Measurements from ENCODE around the gene NRN1L. TPM values are rescaled to one million over a fixed set of nuclear protein-coding genes. Genes with fewer than 3 reads are reported as not detected.

NRN1L gene
- total RNA-seq, 1 donor from 2014 or later: 1.0 TPM

GRCh38 chr16:67855789-67856188 lies 28.9 kb upstream of the NRN1L start:
- no peak for TF ChIP-seq CTCF (IDR thresholded peaks at IDR 0.05; ENCODE audit: partially characterized antibody, unreplicated experiment)
- Mint-ChIP-seq H3K27me3 (ENCODE audit: unreplicated experiment) (peaks cover 4% of the 10 kb centered on the region), H3K36me3 (ENCODE audit: unreplicated experiment) (no peaks in the 10 kb centered on the region), H3K4me1 (ENCODE audit: low read depth, unreplicated experiment) (peaks cover 12% of the 10 kb centered on the region), H3K27ac (ENCODE audit: unreplicated experiment) (no peak overlapping the region), H3K9me3 (ENCODE audit: unreplicated experiment) (no peaks in the 10 kb centered on the region), H3K4me3 (ENCODE audit: unreplicated experiment) (no peak overlapping the region)
- no peak for DNase-seq

- no peak for TF ChIP-seq CTCF (IDR thresholded peaks at IDR 0.05; ENCODE audit: partially characterized antibody, unreplicated experiment)
- Mint-ChIP-seq H3K27me3 (ENCODE audit: unreplicated experiment) (peaks cover 4% of the 10 kb centered on the region), H3K4me1 (ENCODE audit: low read depth, unreplicated experiment) (peaks cover 21% of the 10 kb centered on the region), H3K36me3 (ENCODE audit: unreplicated experiment) (no peaks in the 10 kb centered on the region), H3K9me3 (ENCODE audit: unreplicated experiment) (peaks cover 3% of the 10 kb centered on the region), H3K4me3 (ENCODE audit: unreplicated experiment) (no peak overlapping the region), H3K27ac (ENCODE audit: unreplicated experiment) (peak overlapping the region; percentile 55)
- no peak for DNase-seq
Observed at GRCh38 chr16:67856927-67857546, 27.6 kb upstream of the NRN1L start.

- no peak overlapping the region for H3K27ac Mint-ChIP-seq (ENCODE audit: unreplicated experiment)
- H3K4me1 Mint-ChIP-seq (ENCODE audit: low read depth, unreplicated experiment): peaks cover 24% of the 10 kb centered on the region
- H3K4me3 Mint-ChIP-seq (ENCODE audit: unreplicated experiment): no peak overlapping the region
Observed at GRCh38 chr16:67857547-67858233, 27.0 kb upstream of the NRN1L start.

GRCh38 chr16:67858500-67858899 lies 26.2 kb upstream of the NRN1L start:
- Mint-ChIP-seq H3K36me3 (ENCODE audit: unreplicated experiment) (no peaks in the 10 kb centered on the region), H3K27ac (ENCODE audit: unreplicated experiment) (peak overlapping the region; percentile 55), H3K9me3 (ENCODE audit: unreplicated experiment) (peaks cover 3% of the 10 kb centered on the region), H3K27me3 (ENCODE audit: unreplicated experiment) (peaks cover 4% of the 10 kb centered on the region), H3K4me3 (ENCODE audit: unreplicated experiment) (no peak overlapping the region), H3K4me1 (ENCODE audit: low read depth, unreplicated experiment) (peaks cover 31% of the 10 kb centered on the region)
- no peak for DNase-seq
- TF ChIP-seq CTCF (IDR thresholded peaks at IDR 0.05; ENCODE audit: partially characterized antibody, unreplicated experiment): no peak

More at GRCh38 chr16:67857547-67858233, 27.0 kb upstream of the NRN1L start:
- Mint-ChIP-seq H3K9me3 (ENCODE audit: unreplicated experiment) (peaks cover 3% of the 10 kb centered on the region), H3K27me3 (ENCODE audit: unreplicated experiment) (peaks cover 4% of the 10 kb centered on the region), H3K36me3 (ENCODE audit: unreplicated experiment) (no peaks in the 10 kb centered on the region)
- no peak for DNase-seq
- TF ChIP-seq CTCF (IDR thresholded peaks at IDR 0.05; ENCODE audit: partially characterized antibody, unreplicated experiment): no peak
